Embryonic facial prominence (tissue), 1 donor: ENCODE measurements around the gene GLP2R.
"Not testable (repeated sequence)": the region's sequence is repeated elsewhere in the genome, so short reads cannot be mapped to it uniquely, and the experiment has no call there.

Source experiments
- DNase-seq: peaks from one replicate; pipeline ENCODE4 v3.0.0-alpha.2; 2016; ENCODE audit errors: extremely low spot score

Gene GLP2R

GRCh38 chr17:9825641-9826150 is at the start of gene GLP2R:
GLP2R (plus strand) TSS chr17:9825924; CDS start chr17:9826064, 140 bp downstream.
- no peak for DNase-seq

- no peak for DNase-seq
Observed at GRCh38 chr17:9776911-9777310, 48.8 kb upstream of the GLP2R start.

- DNase-seq = no peak
Observed at GRCh38 chr17:9780552-9780951, 45.2 kb upstream of the GLP2R start.

GRCh38 chr17:9783050-9783449 is 42.7 kb upstream of the GLP2R start:
- no peak for DNase-seq

DNA sequence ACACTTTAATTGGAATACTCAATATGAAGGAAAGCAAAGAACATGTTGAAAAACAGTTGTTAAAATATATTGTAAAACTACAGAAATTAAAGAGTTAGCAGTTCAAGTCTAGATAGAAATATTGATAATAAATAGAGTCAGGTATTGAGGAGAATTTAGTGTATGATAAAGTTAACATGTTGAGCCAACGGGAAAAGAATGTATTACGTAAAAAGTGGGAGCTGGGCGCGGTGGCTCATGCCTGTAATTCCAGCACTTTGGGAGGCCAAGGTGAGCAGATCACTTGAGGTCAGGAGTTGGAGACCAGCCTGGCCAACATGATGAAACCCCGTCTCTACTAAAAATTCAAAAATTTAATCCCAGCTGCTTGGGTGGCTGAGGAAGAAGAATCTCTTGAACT is 42.3 kb upstream of the GLP2R start:
- not testable (repeated sequence) for DNase-seq

GRCh38 chr17:9784544-9784943 is 41.2 kb upstream of the GLP2R start:
- DNase-seq = no peak

- no peak for DNase-seq
Observed at GRCh38 chr17:9788601-9789000, 37.1 kb upstream of the GLP2R start.

GRCh38 chr17:9790316-9790715 is 35.4 kb upstream of the GLP2R start:
- DNase-seq = no peak

DNA sequence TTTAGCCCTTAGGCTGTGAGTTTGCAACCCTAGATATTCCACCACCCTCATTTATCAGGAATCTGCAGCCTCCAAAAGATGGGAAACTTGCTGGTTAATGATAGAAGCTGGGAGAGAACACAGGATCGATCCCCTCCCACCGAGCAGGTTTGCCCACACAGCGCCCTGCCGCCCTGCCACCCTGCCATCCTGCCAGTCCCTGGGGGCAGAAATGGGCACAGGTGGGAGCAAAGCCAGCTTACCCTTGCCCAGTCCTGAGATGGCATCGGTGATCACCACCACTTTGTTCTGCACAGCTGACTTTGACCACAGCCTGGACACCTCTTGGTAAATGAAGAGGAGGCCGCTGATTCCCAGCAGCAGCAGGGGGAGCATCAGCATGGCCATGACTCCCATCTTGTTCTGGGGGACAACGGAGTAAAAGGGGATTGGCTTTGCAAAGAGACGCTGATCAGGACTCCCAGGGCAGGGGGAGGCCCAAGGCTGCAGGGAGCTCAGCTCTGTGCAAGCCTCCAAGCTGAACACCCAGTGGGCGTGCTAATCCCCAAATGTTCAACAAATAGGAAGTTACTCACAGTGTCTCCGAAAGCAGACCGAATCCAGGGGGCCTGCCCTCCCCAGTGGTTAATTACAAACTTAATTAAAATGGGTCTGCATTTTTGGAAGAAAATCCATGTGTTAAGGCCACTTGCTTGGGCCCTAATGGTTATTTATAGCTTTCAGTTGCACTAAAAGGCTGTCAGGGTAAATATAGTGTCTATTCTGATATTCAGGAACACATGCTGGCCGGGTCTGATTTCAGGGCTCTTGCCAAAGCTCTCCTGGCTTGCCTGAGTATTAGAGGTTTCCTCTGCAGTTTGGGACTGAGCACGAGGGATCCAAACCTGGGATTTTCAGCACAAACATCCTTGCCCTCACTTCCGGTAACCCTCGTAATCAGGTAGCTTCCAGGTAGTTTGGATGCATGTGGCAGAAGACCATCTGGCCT is 34.5 kb upstream of the GLP2R start, which contains the start of gene DHRS7C:
TSS of gene DHRS7C (minus strand) at position 704 of the 988 bp plus-strand sequence. CDS start at position 396, 308 bp downstream.
- no peak for DNase-seq

- no peak for DNase-seq
Observed at GRCh38 chr17:9792181-9792840, 33.4 kb upstream of the GLP2R start.

DNA sequence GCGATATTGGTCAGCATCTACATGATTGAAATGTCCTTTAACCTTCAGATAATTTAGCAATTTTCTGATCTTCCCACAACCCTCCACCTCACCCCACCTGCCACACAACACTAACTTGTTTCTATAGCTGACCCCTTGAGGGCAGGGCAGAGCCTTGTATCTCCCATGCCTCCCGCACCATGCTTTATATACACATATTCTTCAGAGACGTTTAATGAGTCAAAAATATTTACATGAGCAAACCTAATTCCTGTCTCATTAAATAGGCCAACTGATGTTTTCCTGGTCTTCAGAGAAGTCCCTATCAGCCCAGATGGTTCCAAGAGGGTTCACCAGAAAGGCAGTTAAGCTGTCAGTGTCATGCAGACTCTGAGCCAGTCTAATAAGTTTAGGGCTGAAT is 27.7 kb upstream of the GLP2R start:
- DNase-seq = no peak

DNA sequence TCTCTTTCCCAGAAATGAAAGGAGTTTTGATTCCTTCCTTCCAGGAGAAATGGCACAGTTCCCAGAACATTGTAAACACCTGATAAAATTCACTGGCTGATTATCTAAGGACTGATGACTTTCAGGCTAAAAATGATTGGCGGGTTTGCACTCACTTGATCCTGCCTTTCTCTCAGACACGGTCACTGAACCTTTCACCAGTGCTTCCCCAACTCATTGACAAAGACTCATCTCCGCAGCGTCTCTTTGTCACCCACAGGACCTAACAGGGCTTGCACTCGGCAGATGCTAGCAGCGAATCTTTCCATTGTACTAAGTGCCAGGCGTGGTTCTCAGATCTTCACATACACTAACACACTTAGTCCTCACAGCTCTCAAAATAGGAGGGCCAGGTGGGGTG is 27.0 kb upstream of the GLP2R start:
- DNase-seq = no peak

GRCh38 chr17:9801505-9801904 is 24.2 kb upstream of the GLP2R start:
- DNase-seq = no peak

GRCh38 chr17:9802294-9802693 is 23.4 kb upstream of the GLP2R start:
- DNase-seq = no peak

GRCh38 chr17:9802697-9803096 is 23.0 kb upstream of the GLP2R start:
- DNase-seq = no peak

DNA sequence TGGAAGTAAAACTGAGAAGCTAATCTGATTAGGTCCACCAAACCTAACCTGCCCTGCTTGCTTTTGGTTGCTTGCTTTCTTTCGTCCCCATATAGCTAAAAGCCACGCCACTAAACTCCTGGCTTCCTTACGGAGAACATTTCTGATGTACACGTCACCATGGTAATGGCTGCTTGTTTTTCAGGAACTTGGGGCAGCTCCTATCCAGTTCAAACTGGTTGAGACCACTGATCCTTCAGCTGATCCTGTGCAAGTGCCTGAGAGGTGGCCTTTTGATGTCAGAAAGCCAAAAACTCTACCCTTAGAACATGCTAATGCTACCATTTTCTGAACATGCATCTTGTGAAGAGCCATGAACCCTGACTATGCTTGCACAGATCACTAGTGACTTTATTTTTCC is 20.0 kb upstream of the GLP2R start:
- no peak for DNase-seq

DNA sequence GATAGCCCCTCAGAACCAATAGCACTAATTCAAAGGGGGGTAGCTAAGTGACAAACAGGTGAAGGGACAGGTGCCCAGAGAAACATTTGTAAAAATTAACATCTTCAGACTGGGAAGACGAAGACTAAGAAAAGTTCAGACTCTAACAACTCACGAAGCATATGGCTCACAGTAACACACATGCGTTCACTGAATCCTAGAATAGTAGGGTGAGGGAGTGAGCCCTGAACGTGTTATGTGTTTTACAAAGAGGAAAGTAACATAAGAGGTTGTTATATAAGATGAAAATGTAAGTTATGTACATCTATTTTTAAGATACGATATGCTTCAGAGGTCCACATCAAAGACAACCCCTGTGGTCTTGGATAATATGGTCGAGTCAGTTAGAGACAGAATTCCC is 19.0 kb upstream of the GLP2R start:
- DNase-seq = no peak

- DNase-seq = no peak
Observed at GRCh38 chr17:9809409-9809808, 16.3 kb upstream of the GLP2R start.

GRCh38 chr17:9810100-9810949 is 15.4 kb upstream of the GLP2R start:
- DNase-seq = no peak

- DNase-seq = no peak
Observed at GRCh38 chr17:9811086-9811485, 14.6 kb upstream of the GLP2R start.

GRCh38 chr17:9811537-9811936 is 14.2 kb upstream of the GLP2R start:
- DNase-seq = no peak

DNA sequence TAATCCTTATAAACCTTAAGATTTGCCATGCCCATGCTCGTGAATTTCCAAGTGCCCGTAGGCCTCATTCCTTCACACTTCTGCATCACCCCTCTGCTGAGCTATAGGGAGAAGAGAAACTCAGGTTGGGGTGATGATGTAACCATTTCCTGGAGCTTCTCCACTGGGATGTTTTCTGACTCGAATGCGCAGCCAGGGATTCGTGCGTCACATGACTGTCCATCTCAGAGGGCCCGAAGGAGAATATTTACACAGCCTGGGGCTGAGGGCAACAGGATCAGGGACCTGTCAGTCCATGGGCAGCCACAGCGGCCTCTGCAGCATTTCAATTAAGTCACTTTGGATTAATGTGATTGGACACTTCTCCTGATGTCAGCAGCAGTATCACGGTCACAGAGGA is 12.6 kb upstream of the GLP2R start:
- DNase-seq = no peak
